ENCODE data around the gene SIM1.
A peak's percentile ranks its signal among the peaks of the same experiment; 100 is the strongest.

The SIM1 gene

DNA sequence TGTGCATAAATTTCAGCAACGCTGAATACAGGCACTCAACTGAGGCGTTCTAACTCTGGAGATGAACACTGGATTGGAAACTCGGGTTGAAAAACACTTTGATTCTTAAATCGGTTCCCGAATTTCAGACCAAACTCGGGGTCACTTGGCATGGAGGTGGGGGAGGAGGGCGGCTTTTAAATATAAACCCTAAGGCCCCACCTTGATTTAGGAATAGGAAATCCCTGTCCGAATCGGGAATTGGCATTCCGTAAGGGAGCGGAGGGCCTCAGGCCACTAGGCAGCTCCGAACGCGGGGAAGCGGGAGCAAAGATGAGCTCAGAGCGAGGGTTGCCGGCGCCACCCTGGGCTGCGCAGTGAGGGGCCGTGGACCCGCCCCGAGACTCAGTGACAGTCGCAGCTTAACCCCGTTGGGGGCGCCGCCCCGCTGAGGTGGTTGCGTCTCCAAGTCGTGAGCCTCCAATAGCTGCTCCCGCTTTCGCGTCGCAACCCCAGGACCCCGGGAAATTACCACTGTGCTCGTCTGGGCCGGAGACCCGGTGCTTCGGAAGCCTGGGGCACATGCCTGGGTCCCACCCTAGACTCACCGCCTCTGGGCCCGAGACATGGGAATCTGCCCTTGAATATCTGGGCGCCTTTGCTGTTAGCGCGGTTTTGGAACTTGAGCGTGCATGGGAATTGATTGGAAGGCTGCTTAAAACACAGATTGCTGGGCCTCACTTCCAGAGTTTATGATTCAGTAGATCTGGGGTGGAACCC is 4.6 kb upstream of the SIM1 start:
- DNase-seq (ENCODE audit: low spot score) = no peak
- TF ChIP-seq, protein P1, sequence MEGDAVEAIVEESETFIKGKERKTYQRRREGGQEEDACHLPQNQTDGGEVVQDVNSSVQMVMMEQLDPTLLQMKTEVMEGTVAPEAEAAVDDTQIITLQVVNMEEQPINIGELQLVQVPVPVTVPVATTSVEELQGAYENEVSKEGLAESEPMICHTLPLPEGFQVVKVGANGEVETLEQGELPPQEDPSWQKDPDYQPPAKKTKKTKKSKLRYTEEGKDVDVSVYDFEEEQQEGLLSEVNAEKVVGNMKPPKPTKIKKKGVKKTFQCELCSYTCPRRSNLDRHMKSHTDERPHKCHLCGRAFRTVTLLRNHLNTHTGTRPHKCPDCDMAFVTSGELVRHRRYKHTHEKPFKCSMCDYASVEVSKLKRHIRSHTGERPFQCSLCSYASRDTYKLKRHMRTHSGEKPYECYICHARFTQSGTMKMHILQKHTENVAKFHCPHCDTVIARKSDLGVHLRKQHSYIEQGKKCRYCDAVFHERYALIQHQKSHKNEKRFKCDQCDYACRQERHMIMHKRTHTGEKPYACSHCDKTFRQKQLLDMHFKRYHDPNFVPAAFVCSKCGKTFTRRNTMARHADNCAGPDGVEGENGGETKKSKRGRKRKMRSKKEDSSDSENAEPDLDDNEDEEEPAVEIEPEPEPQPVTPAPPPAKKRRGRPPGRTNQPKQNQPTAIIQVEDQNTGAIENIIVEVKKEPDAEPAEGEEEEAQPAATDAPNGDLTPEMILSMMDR (IDR thresholded peaks at IDR 0.05; ENCODE audit: extremely low read depth, missing control alignments) = no peak

- DNase-seq (ENCODE audit: low spot score) = no peak
- TF ChIP-seq, protein P1 (IDR thresholded peaks at IDR 0.05; ENCODE audit: extremely low read depth, missing control alignments) = no peak
Observed at GRCh38 chr6:100468016-100468622, 3.4 kb upstream of the SIM1 start.

- TF ChIP-seq, protein P1 (IDR thresholded peaks at IDR 0.05; ENCODE audit: extremely low read depth, missing control alignments) = no peak
- peak; percentile 35 for DNase-seq (ENCODE audit: low spot score)
Observed at GRCh38 chr6:100467129-100468015, 2.7 kb upstream of the SIM1 start.

DNA sequence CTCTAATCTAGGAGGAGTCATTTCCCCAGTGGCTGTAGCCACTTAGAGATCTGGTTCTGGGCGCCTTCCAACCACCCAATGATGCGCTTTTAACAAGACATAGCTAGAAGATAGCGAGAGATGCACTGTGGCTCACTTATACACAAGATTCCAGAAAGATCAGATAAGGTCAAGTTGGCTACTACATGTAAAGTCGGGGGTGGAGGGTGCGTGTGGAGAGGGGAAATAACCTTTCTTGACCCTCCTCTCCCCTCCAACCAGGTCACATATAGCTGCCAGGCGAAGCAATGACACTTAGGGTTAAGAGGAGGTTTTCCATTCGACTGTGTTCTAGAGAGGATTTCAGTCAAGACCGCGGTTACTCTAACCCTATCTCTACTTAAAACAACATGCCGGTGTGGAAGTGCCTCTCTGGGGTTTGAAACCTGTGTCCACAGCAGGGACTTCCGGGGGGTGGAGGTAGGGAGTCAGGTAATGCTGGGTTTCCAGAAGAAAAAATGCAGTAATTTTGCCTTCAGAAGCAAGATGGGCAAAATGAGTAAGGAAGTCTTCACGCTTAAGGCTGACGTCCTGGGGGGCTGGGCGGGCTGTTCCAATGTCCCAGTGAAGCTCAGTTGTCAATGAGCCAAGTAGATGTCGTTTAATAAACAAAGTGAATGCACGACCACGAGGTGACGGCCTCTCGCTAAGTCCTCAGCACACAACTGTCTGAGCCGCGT is 1.8 kb upstream of the SIM1 start:
- DNase-seq (ENCODE audit: low spot score) = no peak
- TF ChIP-seq, protein P1 (IDR thresholded peaks at IDR 0.05; ENCODE audit: extremely low read depth, missing control alignments) = no peak

DNA sequence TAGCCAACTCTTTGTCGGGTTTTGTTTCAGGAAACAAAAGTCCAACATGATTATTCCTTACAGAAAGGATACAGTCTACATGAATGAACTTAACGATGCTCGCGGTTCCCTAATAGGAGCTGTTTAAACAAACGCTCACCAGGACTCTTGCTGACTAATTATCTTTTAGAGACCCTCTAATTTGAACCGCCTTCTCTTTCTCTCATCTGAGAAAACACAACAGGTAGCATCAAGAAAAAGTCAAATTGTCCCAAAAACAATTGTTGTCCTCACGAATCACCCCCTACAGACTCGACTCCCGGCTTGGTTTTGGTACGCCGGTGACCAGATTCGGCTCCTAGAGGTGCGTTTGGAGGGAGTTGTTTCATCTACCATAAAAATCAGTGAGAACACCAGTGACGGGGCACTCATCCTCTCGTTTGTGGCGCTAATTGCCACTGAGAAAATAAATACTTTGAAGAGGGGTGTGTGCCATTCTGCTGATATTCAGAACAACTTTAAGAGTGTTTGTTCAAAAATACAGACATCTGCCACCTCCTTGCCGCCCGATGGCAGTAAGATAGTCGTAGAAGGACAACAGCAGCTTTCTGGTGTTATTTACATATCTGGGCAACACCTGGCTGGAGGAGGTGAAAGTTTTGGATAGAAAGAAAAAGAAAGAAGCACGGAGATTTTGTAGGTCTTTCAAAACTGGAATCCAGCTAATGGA is 1.1 kb upstream of the SIM1 start:
- TF ChIP-seq, protein P1 (IDR thresholded peaks at IDR 0.05; ENCODE audit: extremely low read depth, missing control alignments) = no peak
- no peak for DNase-seq (ENCODE audit: low spot score)

DNA sequence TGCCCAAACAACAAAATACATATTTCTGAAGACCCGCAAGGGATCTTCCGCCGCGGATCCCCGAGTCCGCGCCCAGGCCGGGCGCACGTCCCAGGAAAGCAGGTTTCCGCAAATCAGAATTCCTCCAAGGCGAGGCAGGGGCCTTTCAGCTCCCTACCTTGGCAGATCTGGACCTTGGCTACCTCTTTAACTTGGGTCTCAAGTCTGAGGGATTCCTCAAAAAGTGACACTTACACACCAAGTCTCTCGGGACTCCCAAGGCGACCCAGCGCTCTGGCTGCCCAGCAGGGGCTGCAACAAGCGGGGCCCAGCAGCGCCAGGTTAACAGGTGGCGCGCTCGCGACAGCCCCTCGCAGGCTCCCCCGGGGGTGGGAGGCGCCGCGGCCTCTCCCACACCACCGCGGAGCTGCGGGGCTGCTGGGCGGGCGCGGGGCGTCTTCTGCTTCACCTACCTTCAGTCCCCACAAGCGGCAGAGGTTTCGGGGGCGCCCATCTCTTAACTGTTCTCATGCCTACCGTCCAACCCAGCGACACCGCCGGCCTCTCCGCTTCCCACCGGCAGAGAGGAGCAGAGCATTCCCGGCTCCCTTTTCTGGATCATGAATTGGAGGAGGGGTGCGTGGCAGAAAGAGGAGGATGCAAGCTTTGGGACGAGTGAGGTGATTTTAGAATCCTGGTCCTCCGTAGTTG is 414 bp downstream of the SIM1 start:
- no peak for DNase-seq (ENCODE audit: low spot score)

More for the DNA sequence above, 414 bp downstream of the SIM1 start:
- TF ChIP-seq, protein P1 (IDR thresholded peaks at IDR 0.05; ENCODE audit: extremely low read depth, missing control alignments) = no peak

Measured in GM20000 (cell line).